Measurements from ENCODE around the gene TOP3A.

The TOP3A gene, protein sequence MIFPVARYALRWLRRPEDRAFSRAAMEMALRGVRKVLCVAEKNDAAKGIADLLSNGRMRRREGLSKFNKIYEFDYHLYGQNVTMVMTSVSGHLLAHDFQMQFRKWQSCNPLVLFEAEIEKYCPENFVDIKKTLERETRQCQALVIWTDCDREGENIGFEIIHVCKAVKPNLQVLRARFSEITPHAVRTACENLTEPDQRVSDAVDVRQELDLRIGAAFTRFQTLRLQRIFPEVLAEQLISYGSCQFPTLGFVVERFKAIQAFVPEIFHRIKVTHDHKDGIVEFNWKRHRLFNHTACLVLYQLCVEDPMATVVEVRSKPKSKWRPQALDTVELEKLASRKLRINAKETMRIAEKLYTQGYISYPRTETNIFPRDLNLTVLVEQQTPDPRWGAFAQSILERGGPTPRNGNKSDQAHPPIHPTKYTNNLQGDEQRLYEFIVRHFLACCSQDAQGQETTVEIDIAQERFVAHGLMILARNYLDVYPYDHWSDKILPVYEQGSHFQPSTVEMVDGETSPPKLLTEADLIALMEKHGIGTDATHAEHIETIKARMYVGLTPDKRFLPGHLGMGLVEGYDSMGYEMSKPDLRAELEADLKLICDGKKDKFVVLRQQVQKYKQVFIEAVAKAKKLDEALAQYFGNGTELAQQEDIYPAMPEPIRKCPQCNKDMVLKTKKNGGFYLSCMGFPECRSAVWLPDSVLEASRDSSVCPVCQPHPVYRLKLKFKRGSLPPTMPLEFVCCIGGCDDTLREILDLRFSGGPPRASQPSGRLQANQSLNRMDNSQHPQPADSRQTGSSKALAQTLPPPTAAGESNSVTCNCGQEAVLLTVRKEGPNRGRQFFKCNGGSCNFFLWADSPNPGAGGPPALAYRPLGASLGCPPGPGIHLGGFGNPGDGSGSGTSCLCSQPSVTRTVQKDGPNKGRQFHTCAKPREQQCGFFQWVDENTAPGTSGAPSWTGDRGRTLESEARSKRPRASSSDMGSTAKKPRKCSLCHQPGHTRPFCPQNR

DNA sequence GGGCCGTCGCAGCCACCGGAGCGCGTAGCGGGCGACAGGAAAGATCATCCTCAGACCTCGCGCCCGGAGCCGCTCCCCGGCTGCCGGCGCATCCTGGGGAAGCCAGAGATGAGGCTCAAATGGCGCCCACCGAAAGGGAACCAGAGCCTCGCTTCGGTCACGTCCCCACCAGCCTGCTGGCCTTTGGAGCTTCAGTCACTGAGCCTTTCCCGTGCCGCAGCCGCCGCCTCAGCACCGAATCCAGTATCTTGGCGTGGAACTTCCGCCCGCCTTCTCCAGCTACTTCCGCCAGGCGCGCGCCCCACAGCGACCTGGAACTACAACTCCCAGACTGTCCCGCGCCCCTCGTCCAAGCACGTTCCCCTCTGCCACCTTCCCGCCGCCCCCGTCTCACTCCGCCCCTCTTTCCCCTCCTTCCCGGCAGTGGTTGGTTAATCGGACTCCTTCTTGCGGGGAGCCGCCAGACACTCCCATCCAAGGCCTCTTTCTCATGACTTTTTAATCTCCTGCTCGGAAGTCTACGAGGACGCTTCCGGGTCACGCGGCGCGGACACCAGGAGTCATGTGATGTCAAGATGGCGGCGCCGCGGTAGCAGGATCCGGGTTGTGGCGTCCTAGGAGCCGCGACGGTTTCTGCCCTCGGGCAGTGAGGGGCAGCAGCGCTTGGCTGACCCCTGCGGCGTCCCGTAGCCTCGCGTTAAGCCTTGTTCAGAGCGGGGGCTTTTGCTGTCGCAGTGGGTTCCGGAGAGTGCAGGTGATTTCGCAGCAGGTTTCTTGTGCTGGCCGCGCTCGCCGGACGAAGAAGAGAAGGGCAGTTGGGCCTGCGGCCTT lies at the start of gene TOP3A, which contains the start of gene SMCR8:
Gene TOP3A, minus strand, starts transcription at position 264 of the 831 bp plus-strand sequence. Its CDS starts 216 bp downstream, at position 48.
Gene SMCR8, plus strand, starts transcription at position 563 of the 831 bp plus-strand sequence. CDS start 497 bp downstream, outside the sequence.
- H3K4me1 ChIP-seq (ENCODE audit: control insufficient read depth, insufficient read depth, low read length) = peaks cover 13% of the 10 kb centered on the region
- no peaks in the 10 kb centered on the region for H3K27me3 ChIP-seq (ENCODE audit: control insufficient read depth, insufficient read depth, low read length)

DNA sequence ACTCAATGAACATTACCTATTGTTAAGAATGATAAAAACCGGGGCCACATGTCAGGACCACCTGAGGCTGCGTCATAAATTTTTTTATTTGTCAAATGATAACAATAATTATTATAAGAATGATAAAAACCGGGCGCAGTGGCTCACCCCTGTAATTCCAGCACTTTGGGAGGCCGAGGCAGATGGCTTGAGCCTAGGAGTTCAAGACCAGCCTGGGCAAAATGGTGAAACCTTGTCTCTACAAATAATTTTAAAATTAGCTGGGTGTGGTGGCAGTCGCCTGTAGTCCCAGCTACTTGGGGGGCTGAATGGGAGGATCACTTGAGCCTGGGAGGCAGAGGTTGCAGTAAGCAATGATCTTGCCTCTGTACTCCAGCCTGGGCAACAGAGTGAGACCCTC lies 49.4 kb upstream of the TOP3A start:
- peaks cover 10% of the 10 kb centered on the region for H3K36me3 ChIP-seq (ENCODE audit: control insufficient read depth, insufficient read depth, low read length)
- no peak overlapping the region for H3K27ac ChIP-seq (ENCODE audit: low read depth, low read length)
- H3K9ac ChIP-seq (ENCODE audit: low read depth, low read length) = no peak overlapping the region
- no peaks in the 10 kb centered on the region for H3K27me3 ChIP-seq (ENCODE audit: control insufficient read depth, insufficient read depth, low read length)
- no peak overlapping the region for H3K4me3 ChIP-seq (ENCODE audit: low read depth, low read length)
- no peaks in the 10 kb centered on the region for H3K9me3 ChIP-seq (ENCODE audit: control insufficient read depth, insufficient read depth, low read length)
- no peaks in the 10 kb centered on the region for H3K4me1 ChIP-seq (ENCODE audit: control insufficient read depth, insufficient read depth, low read length)

More for the DNA sequence above, at the start of gene TOP3A, which contains the start of gene SMCR8:
- Histone ChIP-seq H3K36me3 (ENCODE audit: control insufficient read depth, insufficient read depth, low read length) (peaks cover 45% of the 10 kb centered on the region), H3K4me3 (ENCODE audit: low read depth, low read length) (peak within 1 kb of the TSS; percentile 96), H3K27ac (ENCODE audit: low read depth, low read length) (peak within 1 kb of the TSS; percentile 93), H3K9ac (ENCODE audit: low read depth, low read length) (peak within 1 kb of the TSS; percentile 88), H3K9me3 (ENCODE audit: control insufficient read depth, insufficient read depth, low read length) (no peaks in the 10 kb centered on the region)

DNA sequence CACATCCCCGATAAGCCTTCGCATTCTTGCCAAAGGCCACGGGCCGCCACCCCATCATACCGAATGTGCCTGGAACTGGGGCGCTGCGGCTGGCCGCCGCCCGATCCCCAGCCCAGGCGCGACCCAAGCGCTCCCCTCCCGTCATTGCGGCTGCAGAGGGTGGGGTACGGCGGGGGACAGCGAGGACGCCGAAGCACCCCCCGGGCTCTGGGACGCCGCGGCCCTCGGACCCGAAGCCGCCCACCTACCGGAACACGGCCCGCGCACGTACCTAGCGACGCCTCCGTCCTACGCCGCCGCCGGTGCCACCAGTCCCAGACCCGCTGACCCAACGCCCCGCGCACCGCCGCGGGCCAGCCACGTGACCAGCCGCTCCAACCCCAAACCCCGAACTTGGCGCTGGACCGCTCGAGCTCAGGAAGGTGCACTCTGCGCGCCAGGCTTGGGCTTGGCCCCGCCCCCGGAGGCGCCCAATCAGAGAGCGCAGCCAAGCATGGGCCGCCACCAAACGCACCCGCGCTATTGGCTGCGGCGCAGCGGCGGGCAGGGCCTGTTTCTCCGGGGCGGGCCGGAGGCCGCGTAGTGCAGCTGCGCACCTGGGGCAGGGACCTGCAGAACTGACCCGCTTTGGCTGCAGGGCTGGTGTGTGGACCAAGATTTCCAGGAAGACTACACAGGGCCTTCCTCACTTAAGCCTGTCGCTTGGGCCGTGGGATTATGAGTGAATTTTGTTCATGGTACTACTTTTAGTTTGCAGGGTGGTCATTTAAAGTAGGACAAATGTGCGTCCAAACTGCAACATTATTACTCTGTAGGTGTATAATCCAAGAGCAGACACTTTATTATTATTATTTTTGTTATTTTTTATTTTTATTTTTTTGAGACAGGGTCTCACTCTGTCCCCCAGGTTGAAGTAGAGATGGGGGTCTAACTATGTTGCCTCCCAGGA lies 48.6 kb upstream of the TOP3A start, which contains the start of gene SHMT1:
Gene SHMT1, minus strand, starts transcription at position 450 of the 949 bp plus-strand sequence. CDS start 7,569 bp downstream, outside the sequence.
- H3K4me1 ChIP-seq (ENCODE audit: control insufficient read depth, insufficient read depth, low read length) = no peaks in the 10 kb centered on the region
- H3K4me3 ChIP-seq (ENCODE audit: low read depth, low read length) = peak within 1 kb of the TSS; percentile 83
- H3K36me3 ChIP-seq (ENCODE audit: control insufficient read depth, insufficient read depth, low read length) = peaks cover 18% of the 10 kb centered on the region
- no peaks in the 10 kb centered on the region for H3K27me3 ChIP-seq (ENCODE audit: control insufficient read depth, insufficient read depth, low read length)
- H3K9ac ChIP-seq (ENCODE audit: low read depth, low read length) = peak within 1 kb of the TSS; percentile 75
- H3K9me3 ChIP-seq (ENCODE audit: control insufficient read depth, insufficient read depth, low read length) = no peaks in the 10 kb centered on the region
- H3K27ac ChIP-seq (ENCODE audit: low read depth, low read length) = peak within 1 kb of the TSS; percentile 51

DNA sequence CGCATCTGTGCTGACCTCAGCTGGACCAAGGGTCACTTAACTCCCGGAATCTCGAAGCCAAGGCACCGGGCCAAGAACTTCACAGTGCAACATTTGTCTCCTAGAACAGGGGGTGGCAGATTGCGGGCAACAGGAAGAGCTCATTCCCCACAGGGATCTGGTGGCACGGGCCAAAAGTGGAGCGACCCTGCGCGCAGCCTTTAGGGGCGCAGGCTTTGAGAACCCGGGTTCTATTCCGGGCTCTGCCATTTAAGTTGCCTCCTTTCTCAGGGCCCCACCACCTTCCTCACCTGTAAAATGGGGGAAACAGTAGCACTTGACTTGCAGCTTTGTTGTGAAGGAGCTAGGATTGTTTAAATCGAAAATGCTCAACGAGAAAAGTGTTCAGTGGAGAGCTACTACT lies 47.9 kb upstream of the TOP3A start:
- H3K9me3 ChIP-seq (ENCODE audit: control insufficient read depth, insufficient read depth, low read length) = no peaks in the 10 kb centered on the region
- H3K27me3 ChIP-seq (ENCODE audit: control insufficient read depth, insufficient read depth, low read length) = no peaks in the 10 kb centered on the region
- peak overlapping the region; percentile 51 for H3K27ac ChIP-seq (ENCODE audit: low read depth, low read length)
- H3K36me3 ChIP-seq (ENCODE audit: control insufficient read depth, insufficient read depth, low read length) = peaks cover 19% of the 10 kb centered on the region
- peak overlapping the region; percentile 75 for H3K9ac ChIP-seq (ENCODE audit: low read depth, low read length)
- peak overlapping the region; percentile 83 for H3K4me3 ChIP-seq (ENCODE audit: low read depth, low read length)
- no peaks in the 10 kb centered on the region for H3K4me1 ChIP-seq (ENCODE audit: control insufficient read depth, insufficient read depth, low read length)

DNA sequence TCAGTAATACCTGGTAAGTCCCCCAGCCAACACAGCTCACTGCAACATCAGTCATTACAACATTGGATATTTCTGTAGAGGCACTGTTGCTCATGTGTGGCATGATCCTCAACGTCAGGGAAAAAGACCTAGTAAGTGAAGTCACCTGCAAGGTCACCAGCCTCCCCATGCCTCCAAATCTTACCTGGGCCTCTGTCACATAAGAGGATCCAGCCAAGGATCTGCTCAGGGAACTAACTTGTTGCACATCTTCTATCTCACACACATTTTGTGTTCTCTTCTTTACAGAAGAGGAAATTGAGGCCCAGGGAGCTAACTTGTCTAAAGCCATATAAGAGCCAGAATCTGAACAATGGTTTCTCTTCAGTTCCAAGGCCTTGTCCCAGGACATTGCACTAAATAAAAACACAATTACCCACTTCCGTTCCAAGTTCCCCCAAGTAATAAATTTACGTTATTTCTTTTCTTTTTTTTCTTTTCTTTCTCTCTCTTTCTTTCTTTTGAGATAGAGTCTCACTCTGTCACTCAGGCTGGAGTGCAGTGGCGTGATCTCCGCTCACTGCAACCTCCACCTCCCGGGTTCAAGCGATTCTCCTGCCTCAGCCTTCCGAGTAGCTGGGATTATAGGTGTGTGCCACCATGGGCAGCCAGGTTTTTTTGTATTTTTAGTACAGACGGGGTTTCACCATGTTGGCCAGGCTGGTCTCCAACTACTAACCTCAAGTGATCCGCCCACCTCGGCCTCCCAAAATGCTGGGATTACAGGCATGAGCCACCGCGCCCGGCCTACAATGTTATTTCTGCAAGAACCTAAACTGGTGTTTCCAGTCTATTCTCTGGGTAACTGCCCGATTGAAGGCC lies 47.3 kb upstream of the TOP3A start:
- Histone ChIP-seq H3K27ac (ENCODE audit: low read depth, low read length) (no peak overlapping the region), H3K4me1 (ENCODE audit: control insufficient read depth, insufficient read depth, low read length) (no peaks in the 10 kb centered on the region), H3K27me3 (ENCODE audit: control insufficient read depth, insufficient read depth, low read length) (no peaks in the 10 kb centered on the region), H3K9me3 (ENCODE audit: control insufficient read depth, insufficient read depth, low read length) (no peaks in the 10 kb centered on the region), H3K4me3 (ENCODE audit: low read depth, low read length) (peak overlapping the region; percentile 83), H3K36me3 (ENCODE audit: control insufficient read depth, insufficient read depth, low read length) (peaks cover 23% of the 10 kb centered on the region), H3K9ac (ENCODE audit: low read depth, low read length) (peak overlapping the region; percentile 75; the same call in 1 of the 2 replicates)

DNA sequence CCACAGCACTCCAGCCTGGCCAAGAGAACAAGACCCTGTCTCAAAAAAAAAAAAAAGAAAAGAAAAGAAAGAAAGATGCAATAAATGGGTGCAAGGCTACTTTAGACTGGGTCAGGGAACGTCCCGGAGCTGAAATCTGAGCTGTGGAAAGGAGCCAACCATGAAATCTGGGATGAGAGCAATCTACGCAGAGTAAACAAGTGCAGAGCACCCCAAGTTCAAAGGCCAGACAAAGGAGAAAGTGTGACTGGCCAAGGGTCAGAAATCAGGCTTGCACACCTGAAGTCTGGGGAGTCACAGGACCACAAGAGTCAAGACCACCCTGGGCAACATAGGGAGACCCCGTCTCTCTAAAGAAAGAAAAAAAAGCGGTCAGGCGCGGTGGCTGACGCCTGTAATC lies 45.7 kb upstream of the TOP3A start:
- Histone ChIP-seq H3K36me3 (ENCODE audit: control insufficient read depth, insufficient read depth, low read length) (peaks cover 36% of the 10 kb centered on the region), H3K27me3 (ENCODE audit: control insufficient read depth, insufficient read depth, low read length) (no peaks in the 10 kb centered on the region), H3K4me1 (ENCODE audit: control insufficient read depth, insufficient read depth, low read length) (no peaks in the 10 kb centered on the region), H3K4me3 (ENCODE audit: low read depth, low read length) (no peak overlapping the region), H3K9me3 (ENCODE audit: control insufficient read depth, insufficient read depth, low read length) (no peaks in the 10 kb centered on the region), H3K9ac (ENCODE audit: low read depth, low read length) (no peak overlapping the region), H3K27ac (ENCODE audit: low read depth, low read length) (no peak overlapping the region)

DNA sequence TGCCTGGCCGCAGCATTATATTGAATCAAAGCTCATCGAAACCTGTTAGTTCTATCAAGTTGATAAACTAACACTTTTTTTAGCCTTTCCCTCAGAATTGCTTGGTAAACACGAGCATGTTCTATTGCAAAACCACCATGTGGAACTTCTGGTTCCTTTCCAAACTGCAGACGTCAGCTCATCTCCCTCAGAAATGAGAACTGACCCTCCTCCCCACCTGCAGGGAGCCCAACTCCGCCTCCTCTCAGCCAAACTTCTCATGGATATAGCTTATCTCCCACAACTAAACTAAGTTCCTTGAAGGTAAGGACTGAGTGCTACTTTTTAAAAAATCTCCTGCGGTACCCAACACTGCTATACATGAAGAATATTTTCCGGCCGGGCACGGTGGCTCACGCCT lies 41.8 kb upstream of the TOP3A start:
- H3K9ac ChIP-seq (ENCODE audit: low read depth, low read length) = no peak overlapping the region
- no peak overlapping the region for H3K27ac ChIP-seq (ENCODE audit: low read depth, low read length)
- H3K36me3 ChIP-seq (ENCODE audit: control insufficient read depth, insufficient read depth, low read length) = peaks cover 65% of the 10 kb centered on the region

DNA sequence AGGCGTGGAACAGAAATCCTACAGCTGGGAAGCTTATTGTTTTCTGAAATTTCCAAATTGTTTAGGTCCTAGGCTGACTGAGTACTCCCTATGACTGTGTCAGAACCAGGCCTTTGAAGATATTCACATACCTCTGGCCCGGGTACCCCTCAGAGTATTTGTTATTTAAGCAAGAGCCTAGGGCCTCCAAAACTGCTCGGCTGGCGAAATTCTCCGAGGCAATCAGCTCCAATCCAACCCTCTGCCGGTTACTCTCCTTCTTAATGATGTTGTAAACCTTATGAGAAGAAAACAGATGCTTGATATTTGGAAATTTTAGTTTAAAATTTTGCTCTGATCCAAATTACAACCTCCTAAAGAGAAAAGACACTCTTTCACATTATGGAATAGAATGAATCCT lies 38.7 kb upstream of the TOP3A start:
- no peak overlapping the region for H3K4me3 ChIP-seq (ENCODE audit: low read depth, low read length)
- no peaks in the 10 kb centered on the region for H3K9me3 ChIP-seq (ENCODE audit: control insufficient read depth, insufficient read depth, low read length)
- H3K9ac ChIP-seq (ENCODE audit: low read depth, low read length) = no peak overlapping the region
- no peaks in the 10 kb centered on the region for H3K4me1 ChIP-seq (ENCODE audit: control insufficient read depth, insufficient read depth, low read length)
- no peaks in the 10 kb centered on the region for H3K27me3 ChIP-seq (ENCODE audit: control insufficient read depth, insufficient read depth, low read length)
- no peak overlapping the region for H3K27ac ChIP-seq (ENCODE audit: low read depth, low read length)
- H3K36me3 ChIP-seq (ENCODE audit: control insufficient read depth, insufficient read depth, low read length) = peaks cover 66% of the 10 kb centered on the region

More for the DNA sequence above, 41.8 kb upstream of the TOP3A start:
- Histone ChIP-seq H3K27me3 (ENCODE audit: control insufficient read depth, insufficient read depth, low read length) (no peaks in the 10 kb centered on the region), H3K4me3 (ENCODE audit: low read depth, low read length) (no peak overlapping the region), H3K4me1 (ENCODE audit: control insufficient read depth, insufficient read depth, low read length) (no peaks in the 10 kb centered on the region), H3K9me3 (ENCODE audit: control insufficient read depth, insufficient read depth, low read length) (no peaks in the 10 kb centered on the region)

DNA sequence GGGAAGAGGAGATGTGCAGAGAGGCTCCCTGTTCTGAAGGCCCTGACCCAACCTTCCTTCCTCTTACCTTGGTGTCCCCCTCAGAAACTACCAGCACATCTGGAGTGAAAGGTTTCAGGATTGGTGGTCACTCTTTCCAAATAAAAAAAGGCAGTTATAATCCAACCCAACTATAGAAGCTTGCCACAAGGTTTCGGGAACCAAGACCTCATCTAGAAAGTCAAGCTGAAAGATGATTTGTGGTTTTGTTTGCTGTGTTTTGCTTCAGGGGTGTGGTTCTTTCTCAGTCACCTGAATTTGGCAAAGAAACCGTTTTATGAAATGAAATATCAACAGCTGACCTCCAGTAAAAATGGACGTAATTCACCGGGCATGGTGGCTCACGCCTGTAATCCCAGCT lies 29.2 kb upstream of the TOP3A start:
- H3K27me3 ChIP-seq (ENCODE audit: control insufficient read depth, insufficient read depth, low read length) = no peaks in the 10 kb centered on the region
- H3K9ac ChIP-seq (ENCODE audit: low read depth, low read length) = no peak overlapping the region
- H3K36me3 ChIP-seq (ENCODE audit: control insufficient read depth, insufficient read depth, low read length) = peaks cover 90% of the 10 kb centered on the region
- H3K9me3 ChIP-seq (ENCODE audit: control insufficient read depth, insufficient read depth, low read length) = peaks cover 9% of the 10 kb centered on the region; the same call in 1 of the 2 replicates
- no peaks in the 10 kb centered on the region for H3K4me1 ChIP-seq (ENCODE audit: control insufficient read depth, insufficient read depth, low read length)
- H3K4me3 ChIP-seq (ENCODE audit: low read depth, low read length) = no peak overlapping the region
- H3K27ac ChIP-seq (ENCODE audit: low read depth, low read length) = no peak overlapping the region
